ENCODE measurements around the gene SP140L.
"Not testable (repeated sequence)": the region's sequence is repeated elsewhere in the genome, so short reads cannot be mapped to it uniquely, and the experiment has no call there.

The SP140L gene

GRCh38 chr2:230423851-230424458 is 97.0 kb downstream of the SP140L start:
- no peak for DNase-seq

- no peak for DNase-seq
Observed at GRCh38 chr2:230425377-230425776, 98.4 kb downstream of the SP140L start.

- no peak for DNase-seq
Observed at GRCh38 chr2:230429513-230429912, 102.5 kb downstream of the SP140L start.

GRCh38 chr2:230430957-230431910 is 104.2 kb downstream of the SP140L start:
- peak in 1 of 2 donors; percentile 29 for DNase-seq

- DNase-seq: no peak
Observed at GRCh38 chr2:230434677-230435324, 107.8 kb downstream of the SP140L start.

GRCh38 chr2:230435431-230435830 is 108.4 kb downstream of the SP140L start:
- DNase-seq: no peak

GRCh38 chr2:230439121-230439520 is 112.1 kb downstream of the SP140L start:
- not testable (repeated sequence) for DNase-seq

GRCh38 chr2:230439590-230439989 is 112.6 kb downstream of the SP140L start:
- DNase-seq: peak in 1 of 2 donors; percentile 42

- peak; percentile 47 to 70 for DNase-seq
Observed at GRCh38 chr2:230441227-230441897, 114.4 kb downstream of the SP140L start.

- DNase-seq: no peak
Observed at GRCh38 chr2:230443541-230443940, 116.5 kb downstream of the SP140L start.

- DNase-seq: no peak
Observed at GRCh38 chr2:230444832-230445231, 117.8 kb downstream of the SP140L start.

- no peak for DNase-seq
Observed at GRCh38 chr2:230447036-230447435, 120.0 kb downstream of the SP140L start.

- peak; percentile 61 to 62 for DNase-seq
Observed at GRCh38 chr2:230447455-230448451, 120.8 kb downstream of the SP140L start.

GRCh38 chr2:230449901-230450467 is 123.0 kb downstream of the SP140L start:
- DNase-seq: no peak

- DNase-seq: no peak
Observed at GRCh38 chr2:230453006-230453405, 126.0 kb downstream of the SP140L start.

Measured in CD4-positive, alpha-beta T cell treated with Interleukin-4 for 1 hour (primary cell).